ENCODE measurements around the gene PLK1. TPM values are rescaled to one million over a fixed set of nuclear protein-coding genes. Genes with fewer than 3 reads are reported as not detected.

Gene PLK1
- total and polyA plus RNA-seq, 2 of the 4 experiments (the other 2 are of a cell fraction): 19.4 to 59.0 TPM

DNA sequence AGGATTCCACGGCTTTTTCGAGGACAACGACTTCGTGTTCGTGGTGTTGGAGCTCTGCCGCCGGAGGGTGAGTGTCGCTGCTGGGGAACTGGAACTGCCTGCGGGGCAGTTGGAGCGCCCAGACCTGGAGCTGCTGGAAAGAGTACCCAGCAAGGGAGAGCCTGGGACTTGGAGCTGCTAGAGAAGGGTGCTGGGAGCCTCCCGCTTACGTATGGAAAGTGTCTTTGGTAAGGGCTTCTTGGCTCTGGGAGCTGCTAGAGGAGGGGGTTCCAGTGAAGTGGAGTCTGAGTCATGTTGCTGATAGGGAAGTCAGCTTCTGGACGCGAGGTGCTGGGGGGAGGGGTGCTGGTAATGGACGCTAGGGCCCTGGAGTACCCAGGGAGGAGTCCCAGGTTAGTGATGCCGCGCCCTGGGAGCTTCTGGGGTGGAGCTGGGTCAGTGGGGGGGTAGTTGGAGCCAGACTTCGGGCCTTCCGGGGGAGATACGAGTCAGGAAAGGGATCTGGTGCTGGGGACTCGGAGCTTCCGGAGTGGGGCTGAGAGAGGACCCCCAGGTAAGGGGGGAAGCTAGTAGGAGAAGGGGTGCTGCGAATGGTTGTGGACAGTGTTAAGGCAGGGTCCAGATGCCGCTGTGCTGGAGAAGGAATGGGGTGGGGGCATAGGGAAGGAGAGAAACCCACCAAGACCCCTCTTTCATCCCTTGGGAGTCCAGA is 741 bp downstream of the PLK1 start:
- Histone ChIP-seq H3K56ac (ENCODE audit: extremely low read depth, insufficient read depth, low read length) (peak overlapping the region; percentile 68), H2BK5ac (ENCODE audit: low read depth, low read length, poor library complexity, severe bottlenecking) (peak overlapping the region; percentile 44), H3K79me1 (ENCODE audit: low read depth in 1 of 2, low read length in 2 of 2) (peaks cover 19 to 59% of the 10 kb centered on the region in 2 experiments), H3K4me3 (ENCODE audit: insufficient read depth, low read depth, low read length) (peak overlapping the region; percentile 50), H2AFZ (replicated peaks; ENCODE audit: low read length, poor library complexity) (peak overlapping the region; percentile 87), H3K9me1 (ENCODE audit: insufficient read depth, low read length) (peaks cover 11% of the 10 kb centered on the region; the same call in 1 of the 2 replicates), H3K4ac (ENCODE audit: low read depth, low read length) (peak overlapping the region; percentile 80), H3K27me3 (ENCODE audit: control insufficient read depth, insufficient read depth, low read length) (no peaks in the 10 kb centered on the region), H4K5ac (ENCODE audit: low read depth, low read length) (no peak overlapping the region), H3K9me3 (ENCODE audit: control insufficient read depth, insufficient read depth, low read length) (no peaks in the 10 kb centered on the region), H3K36me3 (ENCODE audit: control insufficient read depth, insufficient read depth, low read length) (peaks cover 17% of the 10 kb centered on the region), H3K4me2 (ENCODE audit: low read depth, low read length) (peak overlapping the region; percentile 87), H2BK15ac (ENCODE audit: low read depth, low read length) (no peak overlapping the region), H3K18ac (ENCODE audit: low read depth, low read length) (no peak overlapping the region), H3K23ac (ENCODE audit: low read depth, low read length) (peak overlapping the region; percentile 92), H2AK5ac (ENCODE audit: low read depth, low read length) (peak overlapping the region; percentile 85), H2AK9ac (replicated peaks; ENCODE audit: low read depth, low read length, poor library complexity) (peak overlapping the region; percentile 99), H4K20me1 (ENCODE audit: insufficient read depth, low read length) (peaks cover 29% of the 10 kb centered on the region), H3K9ac (ENCODE audit: low read depth, low read length) (peak overlapping the region; percentile 61; the same call in 1 of the 2 replicates), H2BK120ac (ENCODE audit: low read depth, low read length) (0 out of 2 replicates have a peak overlapping the region, but pooled peaks have one; percentile 33), H3K4me1 (ENCODE audit: control insufficient read depth, insufficient read depth, low read length) (peaks cover 15% of the 10 kb centered on the region), H4K91ac (ENCODE audit: insufficient read depth, low read depth, low read length) (peak overlapping the region; percentile 85), H3K27ac (ENCODE audit: insufficient read depth, low read length) (peak overlapping the region; percentile 64), H4K8ac (ENCODE audit: low read depth in 2 of 2, low read length in 2 of 2) (peak overlapping the region; percentile 46 to 68), H3K14ac (replicated peaks; ENCODE audit: low read depth, low read length) (peak overlapping the region; percentile 74), H2BK20ac (ENCODE audit: low read depth, low read length) (peak overlapping the region; percentile 5; the same call in 1 of the 2 replicates)
- ATAC-seq (ENCODE audit: low read depth) (peak; percentile 32), DNase-seq (peak; percentile 57)
- CTCF ChIA-PET: interaction anchor here (0.6 to 2.9 kb wide), 2 partner anchors 11 to 16 kb away, joined by 3 to 7 read pairs; no protein-coding TSS in a partner anchor
- in situ Hi-C loops (cut with MboI; ENCODE audit: low sequenced_read_pairs) (loop anchor here (25.0 kb wide), 1 partner anchor 833 kb away; no protein-coding TSS in a partner anchor), dilution Hi-C loops (cut with HindIII; ENCODE audit: low sequenced_read_pairs, unreplicated experiment) (no loop called here), intact Hi-C loops (cut with micrococcal nuclease) (loop anchor here (2.0 kb wide), 2 partner anchors 49 to 357 kb away; no protein-coding TSS in a partner anchor)
- TF ChIP-seq SMC3 (IDR thresholded peaks at IDR 0.05; ENCODE audit: low read depth, low read length): no peak
- no peak for TF ChIP-seq CTCF (conservative IDR thresholded peaks at IDR 0.05; ENCODE audit: low read depth, low read length)
- no peak for TF ChIP-seq FOS (IDR thresholded peaks at IDR 0.05; ENCODE audit: low read depth, low read length)
- TF ChIP-seq ELK1 (IDR thresholded peaks at IDR 0.05; ENCODE audit: borderline replicate concordance, low read depth, low read length): no peak
- no peak for TF ChIP-seq POLR2A (IDR thresholded peaks at IDR 0.05; ENCODE audit: low read depth, low read length)
- no peak for TF ChIP-seq BHLHE40 (IDR thresholded peaks at IDR 0.05; ENCODE audit: low read depth, low read length)
- TF ChIP-seq NFE2L2 (IDR thresholded peaks at IDR 0.05; ENCODE audit: low read depth, low read length): no peak
- POLR2A ChIA-PET (ENCODE audit: unreplicated experiment): interaction anchor here (0.5 kb wide), 1 partner anchor 122 kb away, joined by 3 read pairs; the partner anchor contains the start of genes EARS2 and UBFD1
- BruUV-seq (replicated peaks): no TSS peak
- 3% methylated on average over 13 of the region's 24 CpGs; no CpG with 5 or more reads in 1 of the 2 experiments for WGBS, 2 experiments (ENCODE audit: extremely low coverage in 2 of 2, insufficient read length in 1 of 2)

All from IMR-90 (cell line).